D721Med (cell line): ENCODE measurements around the gene INPP4A.

Source experiments
- DNase-seq: peaks from one replicate; pipeline ENCODE4 v3.0.0; 2011; ENCODE audit warnings: low spot score; ENCODE audit not compliant: insufficient read length
- FAIRE-seq: peaks from 2 replicates; lab custom pipeline; 2011; peaks lifted over from hg19 to GRCh38; lab: Jason Lieb, UNC
- CTCF ChIP-seq: IDR thresholded peaks from 2 replicates; pipeline ENCODE4 v1.5.1; 2012; ENCODE audit warnings: mild to moderate bottlenecking, control low read depth; ENCODE audit not compliant: insufficient read depth; ENCODE audit errors: missing control alignments

INPP4A gene

GRCh38 chr2:98471402-98472131, 26.9 kb downstream of the INPP4A start:
- TF ChIP-seq CTCF, result no peak
- FAIRE-seq (no peak), DNase-seq (no peak)

GRCh38 chr2:98472132-98472650, 27.5 kb downstream of the INPP4A start:
- no peak for TF ChIP-seq CTCF
- no peak for DNase-seq
- FAIRE-seq, result no peak

GRCh38 chr2:98472961-98473746, 28.5 kb downstream of the INPP4A start:
- no peak for TF ChIP-seq CTCF
- DNase-seq (no peak), FAIRE-seq (no peak)

GRCh38 chr2:98473995-98474780, 29.5 kb downstream of the INPP4A start:
- FAIRE-seq (no peak), DNase-seq (no peak)
- TF ChIP-seq CTCF, result no peak

- FAIRE-seq, result no peak
- TF ChIP-seq CTCF, result no peak
- DNase-seq, result no peak
These were observed 30.4 kb downstream of the INPP4A start for GRCh38 chr2:98474979-98475632.

- no peak for FAIRE-seq
- TF ChIP-seq CTCF, result no peak
- peak; percentile 56 for DNase-seq
These were observed 31.7 kb downstream of the INPP4A start for GRCh38 chr2:98476192-98476868.
